NOMO-1 (cell line): ENCODE data around the gene NFATC2.

ENCODE experiments used
- DNase-seq, 2 experiments: peaks; one replicate each; lab custom pipeline; 2025; ENCODE audit not compliant: unreplicated experiment in 2 of 2; lab: John Stamatoyannopoulos, UW

Gene NFATC2

DNA sequence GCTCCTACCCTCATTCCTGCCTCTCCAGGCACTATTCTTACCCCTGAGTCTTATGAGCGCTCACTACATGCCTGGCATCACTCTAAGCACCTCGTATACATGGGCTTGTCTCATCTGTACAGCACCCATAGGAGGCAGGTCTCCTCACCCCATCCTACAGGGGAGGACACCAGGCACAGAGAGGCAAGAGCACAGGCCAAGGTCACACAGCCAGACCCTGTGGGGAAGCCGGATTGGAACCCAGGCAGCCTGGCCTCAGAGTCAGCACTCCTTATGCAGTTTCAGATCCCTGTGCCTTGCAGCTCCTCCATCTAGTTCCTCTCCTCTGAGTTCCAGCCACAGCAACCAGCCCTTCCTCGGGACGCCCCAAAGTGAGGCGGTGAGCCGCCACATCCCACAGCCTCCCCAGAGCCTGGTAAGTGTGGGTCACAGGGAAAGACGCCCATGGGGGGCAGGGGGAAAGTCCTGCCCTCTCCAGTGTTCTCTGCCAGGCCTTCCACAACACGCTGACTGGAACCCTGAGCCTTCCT lies 103.3 kb downstream of the NFATC2 start:
- DNase-seq: no peak

DNA sequence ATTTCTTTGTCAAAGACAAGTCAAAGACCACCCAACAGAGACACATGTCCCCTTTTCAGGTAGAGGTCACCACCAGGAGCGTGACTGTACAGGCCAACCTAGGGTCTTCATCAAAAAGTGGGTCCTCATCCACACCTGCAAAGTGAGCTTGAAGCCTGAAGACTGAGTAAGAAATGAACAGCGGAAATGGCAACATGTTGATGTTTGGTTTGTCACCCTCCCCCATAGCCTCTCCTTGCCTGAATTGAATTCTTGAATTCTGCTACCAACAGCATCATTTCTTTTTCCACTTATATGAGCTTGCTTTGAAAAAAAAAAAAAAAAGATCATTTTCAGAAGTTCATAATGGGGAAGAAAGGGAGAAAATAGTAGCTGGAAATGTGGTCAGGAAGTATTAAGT lies 104.4 kb downstream of the NFATC2 start:
- DNase-seq: no peak

DNA sequence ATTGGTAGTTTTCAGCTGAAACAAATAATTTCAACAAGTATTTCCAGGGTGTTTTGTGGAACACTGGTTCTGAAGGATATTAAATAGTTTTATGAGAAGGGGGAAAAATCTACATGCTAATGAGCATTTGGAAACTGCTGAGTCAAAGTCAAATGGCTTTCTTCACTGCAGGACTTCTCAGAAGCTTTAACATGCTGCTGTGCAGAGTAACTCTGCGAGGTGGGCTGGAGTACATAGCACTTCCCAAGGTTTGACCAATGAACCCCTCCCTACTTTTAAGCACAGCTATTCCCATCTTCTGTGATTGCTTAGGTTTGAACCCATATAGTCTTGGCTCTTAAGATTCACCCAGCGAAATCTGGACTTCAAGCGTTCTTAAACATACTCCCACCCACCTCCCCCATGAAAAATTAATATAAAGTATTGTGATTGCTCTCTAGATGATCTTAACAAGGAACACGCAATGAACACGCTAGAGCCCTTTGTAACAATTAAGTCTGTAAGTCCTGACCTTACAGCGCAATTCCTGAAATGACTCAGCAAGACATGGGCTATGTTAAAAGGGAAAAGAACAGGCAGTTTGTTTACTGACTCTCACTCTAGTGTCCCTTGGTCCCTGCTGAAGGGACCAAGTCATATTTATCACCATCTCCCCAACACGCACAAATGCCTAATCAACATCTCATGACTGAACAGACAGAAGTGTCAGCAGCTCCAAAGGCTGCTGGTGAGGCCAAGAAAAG lies 105.2 kb downstream of the NFATC2 start:
- DNase-seq: no peak

DNA sequence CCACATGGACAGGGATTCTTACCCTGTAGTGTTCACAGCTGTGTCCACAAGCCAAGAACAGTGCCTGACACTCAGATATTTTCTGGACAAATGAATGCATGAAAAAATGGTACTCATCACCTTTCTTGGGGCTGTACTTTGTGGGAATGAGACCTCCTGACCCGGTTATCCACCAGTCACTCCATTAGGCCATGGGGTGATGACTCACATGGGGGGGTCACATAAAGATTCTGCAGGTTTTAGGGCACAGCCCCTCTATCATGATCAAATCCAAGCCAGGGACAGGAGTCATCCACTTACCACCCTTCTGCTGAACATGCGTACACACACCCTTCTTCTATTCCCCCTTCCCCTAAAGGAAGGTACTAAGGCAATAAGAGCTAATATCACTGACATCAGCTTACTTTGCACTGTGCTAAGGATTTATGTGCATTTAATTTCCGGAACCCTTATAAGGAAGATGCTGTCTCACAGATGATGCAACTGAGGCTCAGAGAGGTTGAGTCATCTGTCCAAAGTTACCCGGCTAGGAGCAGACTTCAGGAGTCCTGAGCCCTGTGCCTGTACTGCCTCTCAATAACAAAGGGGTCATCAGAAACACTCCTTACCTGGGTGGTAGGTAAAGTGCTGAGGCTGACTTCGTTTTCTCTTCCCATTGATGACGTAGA lies 107.8 kb downstream of the NFATC2 start:
- DNase-seq: peak in 1 of 2 experiments; percentile 33

DNA sequence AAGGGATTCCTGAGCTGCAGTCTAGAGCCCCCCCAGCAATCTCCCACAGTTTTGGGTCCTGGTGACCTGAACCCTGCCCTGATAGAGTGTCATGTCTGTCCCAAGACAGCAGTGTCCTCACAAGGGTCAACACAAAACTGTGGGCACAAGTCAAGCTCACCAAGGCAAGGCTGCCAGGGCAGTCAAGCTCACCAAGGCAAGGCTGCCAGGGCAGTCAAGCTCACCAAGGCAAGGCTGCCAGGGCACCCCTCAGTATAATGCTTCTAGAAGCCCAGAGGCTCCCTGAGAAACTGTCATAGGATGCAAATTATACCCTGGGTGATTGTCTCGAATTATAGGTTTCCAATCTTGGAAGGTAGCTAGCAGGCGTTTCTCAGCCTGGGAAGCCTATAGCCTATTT lies 108.5 kb downstream of the NFATC2 start:
- no peak for DNase-seq

DNA sequence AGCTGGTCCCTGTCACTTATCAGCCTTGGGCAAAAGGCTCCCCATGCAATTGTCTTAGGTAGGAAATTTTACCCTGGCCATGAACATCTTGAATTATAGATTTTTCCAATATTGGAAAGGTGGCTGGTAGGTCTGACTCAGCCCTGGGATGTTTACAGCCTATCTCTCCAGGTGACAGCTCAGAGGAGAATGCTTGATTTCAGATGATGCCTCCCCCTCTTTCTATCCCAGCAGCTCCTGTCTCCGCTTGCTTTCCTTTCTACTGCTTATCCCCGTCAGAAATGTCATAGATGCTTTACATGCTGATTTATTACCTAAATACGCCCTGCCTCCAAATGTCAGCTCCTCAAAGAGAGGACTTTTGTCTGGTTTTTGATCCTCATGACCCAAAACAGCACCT lies 109.6 kb downstream of the NFATC2 start:
- no peak for DNase-seq

DNA sequence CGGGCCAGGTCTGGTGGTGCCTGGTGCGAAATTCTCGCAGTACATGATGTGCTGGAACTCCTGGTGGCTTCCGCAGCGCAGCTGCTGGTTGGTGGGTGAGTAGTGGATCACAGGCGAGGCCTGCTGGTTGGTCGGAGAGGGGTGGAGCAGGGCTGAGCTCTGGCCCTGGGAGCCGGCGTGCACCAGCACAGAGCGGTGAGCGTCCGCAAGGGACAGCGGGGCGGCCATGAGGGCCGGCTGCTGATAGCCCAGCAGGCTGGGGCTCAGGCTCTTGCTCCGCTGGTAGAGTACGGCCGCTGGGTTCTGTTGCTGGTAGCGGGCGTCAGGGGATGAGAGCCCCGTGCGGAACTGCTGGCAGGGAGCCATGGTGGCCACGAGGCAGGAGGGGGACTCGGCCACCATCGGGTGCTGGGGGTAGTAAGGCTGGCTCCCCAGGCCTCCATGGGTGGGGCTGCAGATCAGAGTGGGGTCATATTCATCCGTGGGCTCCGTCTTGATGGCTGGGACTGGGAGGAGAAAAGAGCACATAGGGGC lies 110.2 kb downstream of the NFATC2 start:
- no peak for DNase-seq

DNA sequence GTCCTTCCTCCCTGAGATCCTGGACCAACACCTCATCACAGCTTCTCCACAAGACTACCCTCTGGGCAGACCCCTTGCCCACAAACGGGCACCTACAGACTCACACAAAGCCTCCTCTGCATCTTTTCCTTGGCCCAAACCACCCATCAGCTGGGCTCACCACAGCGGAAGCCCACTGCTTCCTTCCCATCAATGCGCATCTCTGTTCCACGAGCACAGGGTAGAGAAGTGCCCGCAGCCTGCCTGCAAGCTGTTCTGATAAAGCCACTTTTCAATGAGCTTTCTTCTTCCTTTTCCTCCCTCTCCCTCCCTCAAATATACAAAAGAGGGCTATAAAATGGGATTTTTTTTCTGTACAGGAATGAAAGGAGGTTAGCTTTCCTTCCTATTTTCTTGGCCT lies 111.2 kb downstream of the NFATC2 start:
- DNase-seq: no peak

DNA sequence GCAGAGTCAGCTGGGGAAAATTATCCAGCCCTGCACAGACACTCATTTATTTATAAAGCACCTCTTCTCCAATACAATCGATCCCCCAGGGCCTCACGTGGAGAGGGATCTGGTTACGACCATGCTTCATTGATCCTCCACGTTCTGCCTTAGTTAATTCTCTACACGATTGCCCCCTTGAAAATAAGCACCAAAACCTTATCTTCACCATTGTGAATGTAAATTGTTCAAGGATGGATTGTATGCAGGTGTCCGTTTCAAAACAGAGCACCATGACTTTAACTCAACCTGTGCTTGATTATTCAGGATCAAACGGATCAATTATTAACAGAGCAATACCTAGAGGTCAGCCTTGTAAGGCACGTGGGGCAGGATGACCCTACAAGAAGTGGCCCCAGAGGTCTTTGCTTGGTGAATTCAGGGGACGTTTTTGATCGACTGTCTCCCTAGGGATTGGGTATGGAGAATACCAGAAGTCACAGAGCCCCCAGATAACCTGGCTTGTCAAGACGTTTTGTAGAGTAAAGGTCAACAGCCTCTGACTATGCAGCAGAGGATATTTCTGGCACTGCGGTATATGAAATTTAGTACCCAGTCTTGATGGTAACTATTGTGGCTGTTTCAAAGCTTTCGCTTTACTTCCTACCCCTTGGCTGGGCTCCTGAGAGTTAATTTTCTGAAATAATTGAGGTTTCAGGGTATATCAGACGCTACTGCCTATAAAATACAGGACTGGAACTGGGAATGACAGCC lies 112.1 kb downstream of the NFATC2 start:
- DNase-seq: no peak

DNA sequence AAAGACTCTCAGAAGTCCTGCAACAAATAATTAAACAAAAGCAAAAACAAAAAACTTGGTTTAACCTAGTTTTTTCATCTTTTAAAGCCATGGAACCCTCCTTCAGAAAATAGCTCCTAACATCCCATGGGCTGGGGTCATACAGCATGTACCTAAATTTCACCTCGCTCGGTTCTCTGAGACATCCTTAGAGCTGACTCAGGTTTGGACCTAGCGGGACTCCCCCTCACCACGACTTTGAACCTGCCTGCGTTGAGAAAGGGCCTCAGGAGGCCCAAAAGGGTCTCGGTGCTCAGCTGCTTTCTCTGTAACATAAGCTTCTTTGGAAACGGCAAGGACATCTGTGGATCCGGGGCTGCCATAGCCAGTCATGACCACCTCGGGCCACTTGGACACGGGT lies 112.8 kb downstream of the NFATC2 start:
- no peak for DNase-seq

DNA sequence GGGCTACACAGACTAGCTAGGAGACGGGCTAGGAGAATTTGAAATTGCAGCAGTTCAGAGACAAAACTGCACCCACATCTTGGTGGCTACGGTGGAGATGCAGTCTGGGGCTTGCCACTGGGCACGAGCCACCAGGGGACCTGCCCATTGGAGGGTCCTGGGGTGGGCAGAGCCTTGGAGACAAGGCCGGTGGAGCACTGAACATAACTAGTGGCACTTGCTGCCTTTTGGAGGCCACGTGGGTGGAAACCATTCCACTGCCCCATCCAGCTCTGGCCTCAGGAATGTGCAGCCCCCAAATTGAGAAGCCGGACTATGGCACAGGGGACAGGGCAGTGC lies 113.4 kb downstream of the NFATC2 start:
- DNase-seq: no peak

DNA sequence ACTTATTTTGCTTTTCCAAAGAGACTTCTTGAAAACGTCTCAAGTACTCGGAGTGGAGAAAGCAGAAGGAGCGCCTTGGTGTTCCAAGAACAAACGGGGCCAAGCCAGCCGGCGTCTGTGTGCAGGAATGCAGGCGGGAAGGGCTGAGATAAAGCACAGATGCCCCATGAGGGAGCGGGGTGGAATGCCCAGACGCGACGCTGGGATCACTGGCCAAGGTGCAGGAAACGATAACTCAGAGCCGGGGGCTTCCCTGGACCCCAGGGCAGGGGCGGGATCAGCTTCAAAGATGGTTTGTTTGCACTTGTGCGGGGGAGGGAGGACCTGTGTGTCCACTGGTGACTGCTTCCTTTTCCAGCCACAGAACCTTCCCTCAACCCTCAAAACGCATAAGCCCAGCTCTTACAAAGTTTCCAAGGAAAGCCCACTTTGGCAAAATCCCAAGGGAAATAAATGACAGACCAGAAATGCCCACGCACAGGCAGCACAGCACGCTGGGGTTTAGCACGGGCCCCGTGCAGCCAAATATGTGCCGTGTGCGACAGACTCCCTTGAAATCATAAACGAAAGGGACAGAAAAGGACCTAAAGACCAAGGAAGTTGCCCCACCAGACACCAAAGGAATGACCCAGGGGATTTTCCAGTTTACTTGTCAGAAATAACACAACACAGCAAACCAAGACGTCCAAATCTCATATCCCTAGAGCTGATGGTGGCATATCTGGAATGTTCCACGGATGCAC lies 113.9 kb downstream of the NFATC2 start:
- DNase-seq: no peak

DNA sequence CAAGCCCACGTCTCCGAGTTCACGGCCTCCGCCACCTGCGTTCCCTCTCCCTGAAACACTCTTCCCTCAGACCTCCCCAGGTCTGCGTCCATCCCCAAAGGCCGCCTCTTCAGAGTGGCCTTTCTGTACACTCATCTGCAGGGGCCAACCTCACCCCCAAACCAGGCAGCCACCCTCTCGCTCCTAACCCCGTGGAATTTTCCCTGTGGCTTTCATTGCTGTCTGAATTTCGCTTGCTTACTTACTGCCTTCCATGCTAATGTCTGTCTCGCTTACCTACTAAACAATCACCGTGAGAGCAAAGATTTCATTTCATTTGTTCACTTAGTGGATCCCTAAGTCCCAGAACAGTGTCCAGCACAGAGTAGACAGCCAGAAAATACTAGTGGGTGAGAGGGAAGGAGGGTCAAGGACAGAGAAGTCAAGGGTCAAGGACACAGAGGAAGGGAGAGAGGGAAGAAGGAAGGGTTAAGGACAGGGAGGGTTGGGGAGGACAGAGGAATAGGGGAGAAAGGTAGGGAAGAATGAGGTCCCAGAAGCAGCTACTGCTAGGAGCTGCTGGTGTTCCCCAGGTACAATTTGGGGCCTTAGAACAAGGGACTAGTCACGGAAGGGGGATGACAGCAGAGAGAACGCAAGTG lies 114.7 kb downstream of the NFATC2 start:
- no peak for DNase-seq

DNA sequence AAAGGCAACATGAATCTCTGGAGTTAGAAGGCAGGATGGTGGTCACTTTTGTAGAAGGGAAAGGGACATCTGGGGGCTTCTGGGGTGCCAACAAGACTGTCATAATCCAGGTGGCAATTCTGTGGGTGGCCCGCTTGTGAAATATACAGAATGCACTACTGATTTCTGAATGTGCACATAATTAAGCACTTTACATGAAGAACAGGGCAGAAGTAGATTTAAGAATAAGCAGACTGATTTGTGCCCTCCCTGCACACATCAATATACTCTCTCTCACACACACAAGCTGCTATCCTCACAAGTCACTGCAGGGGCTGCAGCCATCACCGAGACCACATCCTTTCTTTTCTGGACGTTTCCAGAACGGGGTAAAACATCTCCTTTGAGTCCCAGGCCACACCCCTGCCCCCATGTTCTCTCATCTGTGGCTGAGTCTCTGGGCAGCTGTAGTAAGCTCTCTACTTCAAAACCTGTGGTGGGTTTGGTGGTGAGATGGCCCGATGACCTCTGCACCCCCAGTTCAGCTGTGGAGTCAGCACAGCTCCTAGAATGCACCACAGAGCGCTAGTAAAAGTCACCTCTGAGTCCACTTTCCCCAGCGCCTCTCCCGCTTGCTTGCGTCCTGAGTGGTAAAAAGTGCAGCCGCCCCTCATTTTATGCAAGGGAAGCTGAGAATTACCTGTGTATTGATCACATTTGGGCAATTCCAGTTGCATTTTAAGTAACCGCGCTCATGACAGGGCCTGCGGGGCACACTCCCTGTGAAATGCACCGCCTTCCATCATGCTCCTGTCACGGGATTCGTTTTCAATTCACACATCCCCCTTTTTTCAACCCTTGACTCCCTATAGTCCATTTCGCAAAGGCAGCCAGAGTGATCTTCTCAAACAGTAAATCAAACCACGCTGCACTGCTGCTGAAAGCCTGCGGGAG lies 115.5 kb downstream of the NFATC2 start:
- DNase-seq: no peak

DNA sequence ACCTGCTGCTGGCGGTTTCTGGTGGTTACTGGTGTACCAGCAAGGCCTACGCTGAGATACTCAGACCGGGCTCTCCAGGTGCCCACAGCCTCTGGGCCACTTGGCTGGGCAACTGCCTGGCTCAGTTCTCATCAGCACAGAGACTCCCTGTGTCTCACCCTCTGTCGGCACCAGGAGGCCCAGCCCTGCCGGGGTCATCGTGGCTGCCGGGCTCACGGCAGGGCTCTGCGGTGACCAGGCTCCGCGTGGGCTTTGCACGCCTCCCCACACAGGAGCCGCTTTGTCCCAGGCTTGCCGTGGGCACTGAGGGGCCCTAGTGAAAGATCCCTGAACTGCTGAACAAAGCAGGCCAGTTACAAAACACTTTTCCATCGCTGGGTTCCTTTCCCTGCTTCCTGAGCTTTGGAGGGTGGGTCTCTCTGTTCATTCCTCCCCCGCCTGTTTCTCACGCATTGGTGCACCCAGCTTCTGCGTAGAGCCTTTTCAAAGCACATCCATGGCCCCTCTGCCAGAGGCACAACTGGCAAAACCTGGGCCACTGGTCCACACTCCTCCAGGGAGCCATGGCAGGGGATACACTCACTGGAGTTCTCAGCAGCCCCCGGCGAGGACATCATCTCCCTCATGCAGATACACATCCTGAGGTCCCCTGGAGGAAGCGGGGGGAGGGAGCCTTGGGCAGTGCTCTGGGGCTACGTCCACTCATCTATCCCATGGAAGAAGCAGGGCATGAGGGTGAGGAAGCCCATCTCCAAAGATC lies 117.0 kb downstream of the NFATC2 start:
- DNase-seq: no peak

DNA sequence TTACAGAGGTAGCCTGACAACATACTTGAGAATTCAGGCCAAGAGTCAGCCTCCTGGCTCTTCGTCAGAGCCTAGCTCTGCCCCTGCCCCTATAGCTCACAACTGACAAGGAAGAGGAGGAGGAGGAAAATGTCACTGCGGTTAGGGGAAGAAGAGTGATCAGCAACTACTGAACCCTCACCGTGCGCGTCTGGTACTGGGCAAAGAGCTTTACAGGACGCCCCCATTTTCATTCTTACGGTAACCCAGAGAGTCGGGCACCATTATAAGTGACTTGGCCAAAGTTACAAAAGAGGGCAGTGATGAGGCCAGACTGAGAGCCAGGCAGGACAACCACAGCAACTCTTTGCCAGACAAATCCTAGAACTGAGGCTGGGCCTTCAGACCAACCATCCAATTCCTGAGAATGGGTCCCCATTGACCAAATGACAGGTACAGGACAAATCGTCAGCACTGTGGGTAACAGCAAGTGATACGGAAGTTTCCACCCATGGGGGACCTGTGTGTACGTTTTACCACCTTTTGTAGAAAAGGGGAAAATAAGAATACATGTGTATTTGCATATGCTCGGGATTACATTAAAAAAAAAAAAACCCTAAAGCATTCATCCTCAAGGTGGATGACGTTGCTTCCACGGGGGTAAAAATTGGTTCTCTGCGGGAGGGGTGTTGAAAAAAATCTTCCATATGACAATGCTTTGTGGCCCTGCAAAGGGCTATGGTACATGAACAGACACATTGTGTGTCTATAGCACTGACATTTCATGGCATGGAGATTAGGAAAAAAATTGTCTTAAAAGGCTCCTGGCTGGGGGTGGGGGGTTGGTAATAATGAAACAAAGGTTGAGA lies 118.0 kb downstream of the NFATC2 start:
- no peak for DNase-seq

DNA sequence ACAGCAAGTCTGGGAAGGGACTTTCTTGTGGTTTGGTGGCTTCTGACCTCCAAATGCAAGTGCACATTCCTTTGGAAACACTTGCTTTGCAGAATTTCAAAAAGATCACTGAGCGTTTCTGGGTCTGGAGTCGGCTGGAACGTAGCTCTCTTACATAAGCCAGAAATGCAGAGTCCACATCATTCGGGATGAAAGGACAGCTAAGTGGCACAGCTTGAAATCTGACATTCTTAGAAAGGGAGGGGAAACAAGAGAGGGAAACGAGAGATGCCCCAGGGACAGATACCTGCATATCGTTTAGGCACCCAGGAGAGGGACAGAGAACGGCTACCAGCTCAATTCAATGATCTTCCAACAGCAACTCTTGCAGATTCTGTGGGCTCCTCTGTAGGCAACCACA lies 118.7 kb downstream of the NFATC2 start:
- DNase-seq: no peak

DNA sequence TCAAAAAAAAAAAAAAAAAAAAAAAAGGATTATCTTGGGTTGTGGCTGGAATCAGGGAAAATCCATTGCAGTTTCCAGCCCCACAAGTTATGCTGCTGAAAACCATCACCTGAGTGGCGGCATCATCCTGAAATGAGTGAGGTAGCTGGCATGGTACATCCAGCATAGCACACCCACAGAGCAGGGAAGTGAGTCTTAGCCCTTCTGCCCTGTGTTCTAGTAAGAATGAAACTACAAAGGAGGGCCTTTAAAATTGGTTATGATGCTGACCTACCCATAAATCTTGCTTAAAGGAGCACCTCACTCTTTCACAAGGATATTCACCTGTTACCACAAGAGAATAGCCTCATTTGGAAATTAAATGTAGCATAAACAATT lies 119.2 kb downstream of the NFATC2 start:
- DNase-seq: no peak
